Body of pancreas (tissue), 4 donors: ENCODE measurements around the gene ZNF488.

ENCODE experiments used
- CTCF ChIP-seq, 7 experiments: fragments of 450-650 bp in 4 of 7; fragments of 200-600 bp in 3 of 7; sonication (generic) in 3 of 7; IDR thresholded peaks; one replicate each; pipeline ENCODE4 v1.5.1; 2016 to 2019; ENCODE audit warnings: antibody characterized with exemption in 7 of 7
- POLR2A ChIP-seq, 3 donors: fragments of 450-650 bp; IDR thresholded peaks; one replicate each; pipeline ENCODE4 v1.6.1; 2016; ENCODE audit warnings: antibody characterized with exemption in 3 of 3, mild to moderate bottlenecking in 2 of 3

DNA sequence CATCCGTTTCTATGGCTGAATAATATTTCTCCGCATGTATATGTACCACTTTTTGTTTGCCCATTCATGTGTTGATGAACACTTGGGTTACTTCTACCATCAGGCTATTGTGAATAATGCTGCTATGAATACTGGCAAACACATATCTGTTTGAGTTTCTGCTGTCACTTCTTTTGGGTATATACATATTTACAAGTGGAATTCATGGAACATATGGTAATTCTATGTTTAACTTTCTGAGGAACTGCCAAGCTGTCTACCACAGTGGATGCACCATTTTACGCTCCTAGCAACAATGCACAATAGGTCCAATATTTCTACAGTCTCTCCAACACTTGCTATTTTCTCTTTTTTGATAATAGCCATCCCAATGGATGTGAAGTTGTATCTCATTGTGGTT lies 5.5 kb upstream of the ZNF488 start:
- no peak for TF ChIP-seq POLR2A (IDR thresholded peaks at IDR 0.05)
- TF ChIP-seq CTCF (IDR thresholded peaks at IDR 0.05), result no peak
